HS-5 (cell line): ENCODE results near the gene EPB41L2.

Experiments
- DNase-seq: peaks from one replicate; pipeline ENCODE4 v3.0.0-alpha.2; 2012; ENCODE audit warnings: low read depth

The EPB41L2 gene

DNA sequence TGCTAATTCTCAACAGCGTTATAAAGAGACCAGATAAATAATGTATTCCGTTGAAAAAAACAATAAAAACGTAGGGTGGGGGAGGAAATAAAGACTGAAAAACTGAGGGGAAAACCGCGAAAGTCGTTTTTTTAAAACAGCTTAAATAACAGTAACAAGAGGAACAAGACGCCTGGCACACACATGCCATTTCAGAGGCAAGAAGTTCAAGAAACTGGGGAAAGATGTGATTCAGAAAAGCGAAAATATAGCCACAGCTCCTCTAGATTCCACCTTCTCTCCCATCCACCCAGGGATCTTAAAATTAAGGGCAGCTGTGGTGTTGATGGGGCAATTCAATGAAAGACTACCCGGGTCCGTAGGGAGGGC is 1.3 kb downstream of the EPB41L2 start:
- DNase-seq = no peak

DNA sequence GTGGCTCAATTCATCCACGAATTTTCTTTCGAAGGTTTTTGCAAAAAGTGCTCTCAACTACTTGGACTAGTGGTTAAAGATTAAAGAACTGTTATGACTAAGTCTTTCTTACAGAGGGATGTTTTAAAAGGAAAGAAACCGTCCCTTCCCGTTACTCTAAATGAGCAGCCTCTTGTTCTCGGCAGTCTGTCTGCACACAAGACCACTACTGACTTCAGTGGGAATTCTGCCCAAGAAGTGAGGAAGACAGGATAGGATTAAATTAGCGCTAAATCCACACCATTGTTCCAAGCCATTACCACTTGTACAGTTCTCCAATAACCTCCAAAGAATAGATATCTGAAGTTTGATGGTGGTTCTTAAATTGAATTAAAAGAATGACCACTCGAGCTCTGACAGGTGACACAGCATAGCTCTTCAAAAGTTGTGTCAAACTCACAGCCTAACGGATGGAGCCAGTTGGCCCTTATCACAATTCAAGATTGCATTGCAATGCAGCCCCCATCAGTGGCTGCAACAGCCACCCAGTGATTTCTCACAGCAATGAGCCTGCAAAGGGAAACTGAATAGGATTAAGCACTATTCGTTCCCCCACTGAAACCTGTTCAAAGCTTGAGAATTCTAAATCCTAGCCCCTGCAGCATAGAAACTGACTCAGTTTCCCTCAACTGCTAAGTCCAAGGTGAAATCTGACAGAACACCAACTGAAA is 1.8 kb downstream of the EPB41L2 start:
- DNase-seq = no peak

DNA sequence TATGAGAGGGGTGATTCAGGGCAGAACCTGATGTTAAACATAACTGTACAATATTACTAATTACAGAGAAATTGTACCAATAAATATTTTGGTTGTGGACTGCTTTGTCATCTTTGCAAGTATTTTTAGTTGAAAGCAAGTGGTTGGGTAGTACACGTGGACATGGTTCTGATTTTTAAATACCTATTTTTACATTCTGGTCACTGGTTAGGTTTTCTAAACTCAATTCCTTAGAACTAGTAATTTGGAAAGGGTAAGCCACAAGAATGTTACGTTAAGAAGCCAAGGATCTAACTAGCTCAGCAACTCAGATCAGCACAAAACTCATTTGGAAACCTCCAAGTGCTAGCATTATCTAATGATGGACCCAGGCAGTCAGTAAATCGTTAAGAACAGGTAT is 2.7 kb downstream of the EPB41L2 start:
- DNase-seq = no peak

DNA sequence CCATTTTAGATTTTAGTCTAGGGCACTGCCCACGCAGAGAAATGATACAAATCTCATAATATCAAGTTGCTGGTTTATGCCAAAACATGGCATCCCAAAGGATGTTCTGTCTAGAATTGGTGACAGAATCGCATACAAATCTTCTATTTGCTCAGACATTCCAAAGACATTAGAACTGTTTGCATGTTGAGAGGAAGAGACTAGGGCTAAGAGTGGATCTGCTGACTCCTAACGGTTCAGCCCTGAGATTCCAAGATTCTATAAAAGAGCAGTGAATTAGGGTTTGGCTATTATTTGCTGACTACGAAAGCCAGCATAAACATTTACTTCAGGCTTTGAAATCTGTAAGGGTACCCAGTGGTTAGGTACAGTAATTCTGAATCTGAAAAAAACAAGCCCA is 3.6 kb downstream of the EPB41L2 start:
- no peak for DNase-seq

DNA sequence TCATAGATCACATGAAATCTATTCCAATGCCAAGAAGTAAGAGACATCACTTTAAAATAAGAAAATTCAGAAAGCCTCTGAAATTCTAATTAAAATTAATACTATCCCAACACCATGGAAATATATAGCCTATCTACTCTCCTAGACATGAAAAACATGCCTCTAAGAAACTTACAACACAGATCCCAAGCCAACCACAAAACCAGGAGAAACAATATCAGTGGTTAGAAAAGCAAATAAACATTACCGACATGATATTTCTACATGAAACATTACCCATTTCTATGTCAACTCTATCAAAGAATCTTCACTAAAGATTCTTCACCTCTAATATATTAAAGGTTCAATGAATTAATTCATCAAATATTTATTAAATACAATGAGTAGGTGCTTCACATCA is 4.8 kb downstream of the EPB41L2 start:
- no peak for DNase-seq

DNA sequence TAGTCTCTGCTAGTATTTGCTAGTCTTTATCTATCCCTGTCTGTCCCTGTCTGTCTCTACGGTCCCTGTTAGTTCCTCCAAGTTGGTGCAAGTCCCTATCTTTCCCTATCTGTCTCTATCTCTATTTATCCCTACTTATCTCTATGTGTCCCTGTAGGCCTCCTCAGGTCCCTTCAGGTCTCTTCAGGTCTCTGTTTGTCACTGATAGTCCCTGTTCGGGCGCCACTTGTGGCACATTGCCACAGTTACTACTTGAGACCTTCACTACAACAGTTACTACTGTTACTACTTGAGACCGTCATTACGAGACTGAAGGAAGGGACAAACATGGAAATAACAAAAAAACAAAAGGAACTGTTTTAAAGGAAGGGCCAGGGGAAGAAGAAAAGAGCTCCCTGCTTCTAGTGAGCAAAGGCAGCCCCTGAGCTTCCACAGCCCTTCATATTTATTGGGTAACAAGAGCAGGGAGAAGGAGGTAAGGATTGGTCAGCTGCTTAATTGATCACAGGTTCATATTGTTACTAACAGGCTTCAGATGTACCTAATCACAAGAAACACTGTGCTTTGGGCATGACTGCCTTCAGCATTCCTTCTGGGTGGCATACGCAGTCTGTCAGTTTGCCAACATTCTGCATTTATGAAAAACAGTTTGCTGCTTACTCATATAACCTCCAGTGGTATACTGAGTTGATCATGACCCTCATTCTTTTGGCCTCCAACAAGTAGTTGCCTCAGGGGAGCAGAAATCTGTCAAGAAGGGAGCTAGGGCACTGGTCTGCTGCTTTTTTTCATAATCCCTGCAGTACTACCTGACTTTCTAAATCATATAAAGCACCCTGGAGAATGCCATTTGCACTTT is 8.4 kb downstream of the EPB41L2 start:
- DNase-seq = no peak

DNA sequence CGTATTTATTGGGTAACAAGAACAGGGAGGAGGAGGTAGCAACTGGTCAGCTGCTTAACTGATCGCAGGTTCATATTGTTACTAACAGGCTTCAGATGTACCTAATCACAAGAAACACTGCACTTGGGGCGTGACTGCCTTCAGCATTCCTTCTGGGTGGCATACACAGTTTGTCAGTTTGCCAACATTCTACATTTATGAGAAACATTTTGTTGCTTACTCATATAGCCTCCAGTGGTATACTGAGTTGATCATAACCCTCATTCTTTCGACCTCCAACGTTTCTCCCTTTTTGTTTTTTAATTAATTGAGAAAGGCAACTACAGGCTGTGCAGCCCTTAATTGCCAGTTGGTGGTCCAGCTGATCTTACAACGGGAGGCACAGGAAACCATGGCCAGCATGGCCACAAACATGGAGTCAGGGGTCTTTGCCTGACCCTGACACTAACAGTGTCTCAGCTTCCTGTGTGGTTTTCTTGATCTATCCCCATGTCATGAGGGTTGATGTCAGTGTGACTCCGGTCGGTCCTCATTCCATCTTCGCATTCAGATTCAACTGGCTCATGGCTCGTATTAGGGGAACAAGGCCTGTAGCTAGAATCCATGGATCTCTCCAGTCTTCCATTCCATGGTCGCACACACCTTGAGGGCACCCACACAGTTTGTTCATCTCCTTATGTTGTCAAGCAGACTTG is 9.4 kb downstream of the EPB41L2 start:
- DNase-seq = no peak

DNA sequence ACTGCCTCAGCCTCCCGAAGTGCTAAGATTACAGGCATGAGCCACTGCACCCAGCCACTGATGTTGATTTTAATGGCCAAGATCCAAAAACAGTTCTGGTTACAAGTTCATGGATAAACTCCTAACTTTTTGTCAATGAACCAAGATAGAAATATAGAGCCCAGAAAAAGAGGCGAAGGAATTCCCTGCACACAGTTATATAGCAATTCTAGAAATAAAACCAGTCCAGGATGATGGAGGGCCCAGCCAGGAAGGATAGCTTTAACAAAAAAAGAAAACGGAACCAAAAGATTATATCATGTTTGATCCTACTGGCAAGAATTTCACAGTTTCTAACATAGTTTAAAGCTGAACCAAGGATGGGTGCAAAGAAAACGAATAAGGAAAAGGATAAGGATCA is 10.9 kb downstream of the EPB41L2 start:
- DNase-seq = no peak

DNA sequence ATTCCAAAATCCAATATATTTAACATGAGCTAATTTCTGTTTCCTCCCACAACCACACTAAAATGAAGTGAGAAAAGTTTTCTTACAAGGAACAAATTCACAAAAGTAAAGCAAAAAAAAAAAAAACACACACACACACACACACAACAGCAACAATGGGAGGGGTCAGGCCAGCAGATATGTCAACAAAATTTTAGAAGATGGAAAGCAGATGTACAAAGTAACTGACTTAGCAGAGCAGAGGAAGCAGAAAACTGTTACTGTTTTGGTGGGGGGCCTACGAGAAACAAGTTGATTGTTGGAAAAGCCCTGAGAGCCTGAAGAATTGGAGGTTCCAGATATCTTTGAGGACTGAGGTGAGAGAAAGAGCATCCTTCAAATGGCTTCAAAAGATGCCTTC is 11.7 kb downstream of the EPB41L2 start:
- DNase-seq = no peak

DNA sequence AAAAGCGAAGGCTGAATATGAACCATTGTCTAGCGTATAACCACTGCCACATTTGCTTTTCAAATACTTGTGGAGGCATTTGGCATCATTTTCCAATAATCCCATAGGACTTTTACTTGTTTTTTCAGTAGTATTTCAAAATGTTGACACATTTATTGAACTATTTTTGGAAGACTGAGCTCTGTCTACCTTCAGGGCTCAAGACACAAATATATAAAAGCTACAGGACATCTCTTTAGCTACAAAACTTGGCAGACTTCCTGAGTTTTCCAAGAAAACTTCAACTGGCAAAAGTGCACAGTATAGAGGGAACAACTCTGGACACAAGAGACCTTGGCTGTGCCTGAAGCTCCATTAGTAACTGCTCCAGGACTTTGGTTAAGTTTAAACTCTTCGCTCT is 13.4 kb downstream of the EPB41L2 start:
- DNase-seq = no peak

DNA sequence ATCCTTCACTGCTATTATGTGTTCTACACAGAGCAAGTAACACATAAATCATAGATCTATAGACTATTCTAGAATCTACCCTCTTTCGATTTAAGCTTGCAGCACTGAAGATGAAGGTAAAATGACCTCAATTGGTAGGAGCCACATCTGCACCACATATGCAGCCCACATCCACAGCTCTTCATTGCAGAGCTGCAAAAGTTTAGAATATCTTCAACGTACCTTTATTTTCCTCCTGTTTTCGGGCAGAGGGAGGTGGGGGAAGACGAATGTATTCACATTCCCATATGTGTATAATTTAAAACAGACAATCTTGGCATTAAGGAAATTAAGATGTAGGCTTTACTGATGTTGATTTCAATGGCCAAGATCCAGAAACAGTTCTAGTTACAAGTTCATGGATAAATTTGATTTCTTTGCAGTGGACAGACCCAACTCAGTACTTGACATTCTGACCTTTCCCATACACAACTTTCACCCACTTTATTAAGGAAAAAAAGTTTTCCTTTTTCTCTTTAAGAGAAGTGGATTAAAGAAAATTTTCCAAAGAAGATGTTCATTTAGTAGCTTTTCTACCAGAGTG is 14.0 kb downstream of the EPB41L2 start:
- DNase-seq = no peak

DNA sequence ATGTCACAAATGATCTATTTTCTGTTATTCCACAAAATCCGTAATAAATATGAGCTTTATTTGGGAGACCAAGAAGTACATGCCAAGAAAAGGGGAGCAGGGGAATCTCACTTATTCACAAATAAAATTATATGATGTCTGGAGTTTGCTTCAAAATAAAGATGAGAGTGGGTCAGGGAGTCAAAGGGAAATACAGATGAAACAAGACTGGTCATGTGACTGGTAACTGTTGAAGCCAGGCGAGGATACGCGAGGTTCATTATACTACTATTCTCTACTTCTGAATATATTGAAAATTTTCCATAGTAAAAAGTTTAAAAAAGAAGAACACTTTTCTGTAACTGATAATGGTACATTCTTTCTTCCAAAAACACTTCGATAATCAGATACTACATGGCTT is 14.6 kb downstream of the EPB41L2 start:
- DNase-seq = no peak

DNA sequence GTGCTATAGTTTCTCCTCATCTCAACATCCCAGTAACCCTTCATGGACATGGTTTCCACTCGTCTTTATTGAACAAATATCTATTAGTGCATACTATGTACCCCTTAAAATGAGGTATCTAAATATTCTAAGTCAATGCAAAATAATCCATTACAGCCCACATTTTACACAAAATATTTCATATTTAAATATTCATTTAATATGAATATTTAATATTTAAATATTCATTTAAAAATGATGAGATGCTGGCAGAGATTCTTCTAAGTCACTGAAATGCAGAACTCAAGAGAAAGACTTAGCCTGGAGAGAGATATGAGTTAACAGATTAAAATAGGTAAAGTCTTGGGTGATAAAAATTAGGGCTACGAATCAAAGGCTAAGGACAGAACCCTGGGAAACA is 17.9 kb downstream of the EPB41L2 start:
- DNase-seq = no peak

DNA sequence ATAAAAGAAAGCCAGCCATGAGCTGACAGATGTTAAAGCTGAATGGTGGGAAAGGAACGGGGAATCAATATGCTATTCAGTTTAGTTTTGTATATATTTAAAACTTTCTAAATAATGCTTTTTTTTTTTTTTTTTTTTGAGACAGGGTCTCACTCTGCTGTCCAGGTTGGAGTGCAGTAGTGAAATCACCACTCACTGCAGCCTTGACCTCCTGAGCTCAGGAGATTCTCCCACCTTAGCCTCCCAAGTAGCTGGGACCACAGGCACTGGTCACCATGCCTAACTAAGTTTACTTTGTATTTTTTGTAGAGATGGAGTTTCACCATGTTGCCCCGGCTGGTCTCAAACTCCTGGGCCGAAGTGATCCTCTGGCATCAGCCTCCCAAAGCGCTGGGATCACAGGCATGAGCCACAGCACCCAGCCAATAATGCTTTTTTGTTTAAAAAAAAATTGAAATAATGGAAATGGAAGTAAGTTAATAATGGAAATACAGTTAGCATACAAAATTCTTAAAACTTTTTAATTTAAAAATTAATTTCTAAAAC is 19.1 kb downstream of the EPB41L2 start:
- no peak for DNase-seq

DNA sequence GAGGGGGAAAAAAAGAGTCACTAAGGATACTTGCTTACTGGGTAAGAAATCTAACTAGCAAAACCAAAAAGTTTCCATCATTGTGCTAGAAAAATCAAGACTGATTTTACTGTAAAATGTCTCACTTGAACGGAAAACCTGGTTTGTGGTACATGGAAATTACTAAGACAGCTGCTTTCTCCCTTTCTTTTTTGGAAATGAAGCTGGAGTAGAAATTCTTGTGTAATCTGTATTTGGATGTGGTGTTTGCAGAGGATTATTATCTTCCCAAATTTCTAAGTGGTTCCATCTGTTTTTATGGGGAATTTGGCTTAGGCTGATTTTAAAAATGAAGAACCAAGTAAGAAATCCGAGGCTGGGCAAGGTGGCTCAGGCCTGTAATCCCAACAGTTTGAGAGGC is 20.4 kb downstream of the EPB41L2 start:
- DNase-seq = no peak

DNA sequence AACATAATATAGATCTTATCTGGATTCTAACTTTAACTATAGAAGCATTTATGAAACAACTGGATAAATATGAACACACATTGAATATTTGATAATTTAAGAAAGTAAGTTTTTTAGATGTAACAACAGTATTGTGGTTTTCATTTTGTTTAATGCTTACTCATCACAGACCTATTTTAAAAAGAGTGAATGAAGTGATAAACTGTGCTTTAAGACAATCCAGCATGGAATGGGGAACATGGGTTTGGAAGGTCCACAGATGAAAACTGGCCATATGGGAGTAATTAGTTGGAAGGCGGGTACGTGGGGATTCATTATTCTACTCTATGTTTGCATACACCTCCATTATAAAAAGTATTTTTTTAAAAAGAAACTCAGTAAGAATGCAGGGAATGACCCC is 21.2 kb downstream of the EPB41L2 start:
- DNase-seq = no peak

DNA sequence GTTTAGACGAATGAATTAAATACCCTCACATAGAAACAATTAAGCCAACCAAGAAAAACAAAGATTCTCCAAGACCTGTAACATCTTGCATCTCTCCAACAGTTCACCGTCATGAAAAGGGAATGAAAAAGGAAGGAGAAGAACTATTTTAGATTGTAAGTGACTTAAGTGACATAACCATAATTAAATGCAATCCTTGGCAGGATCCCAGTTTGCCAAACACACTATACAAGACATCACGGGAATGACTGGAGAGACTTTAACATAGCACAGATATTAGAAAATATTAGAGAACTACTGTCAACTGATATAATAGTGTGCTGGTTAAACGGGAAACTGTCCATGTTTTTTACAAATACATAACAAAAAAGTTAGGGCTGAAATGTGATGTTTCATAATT is 22.2 kb downstream of the EPB41L2 start:
- no peak for DNase-seq

DNA sequence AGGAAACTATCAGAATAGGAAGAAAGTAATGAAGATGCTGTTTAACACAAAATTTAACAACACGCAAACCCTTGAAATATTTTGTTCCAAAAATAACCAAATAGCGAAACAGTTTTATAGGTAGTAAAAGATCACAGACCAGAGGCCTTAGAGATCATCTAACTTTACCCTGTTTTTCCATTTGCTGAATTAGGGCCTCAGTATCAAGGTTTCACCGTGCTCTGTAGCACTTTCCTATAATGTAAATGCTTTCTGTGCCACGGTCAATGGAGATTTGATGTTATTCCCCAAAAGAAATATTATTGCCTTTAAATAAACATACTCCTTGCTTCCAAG is 23.7 kb downstream of the EPB41L2 start:
- no peak for DNase-seq

DNA sequence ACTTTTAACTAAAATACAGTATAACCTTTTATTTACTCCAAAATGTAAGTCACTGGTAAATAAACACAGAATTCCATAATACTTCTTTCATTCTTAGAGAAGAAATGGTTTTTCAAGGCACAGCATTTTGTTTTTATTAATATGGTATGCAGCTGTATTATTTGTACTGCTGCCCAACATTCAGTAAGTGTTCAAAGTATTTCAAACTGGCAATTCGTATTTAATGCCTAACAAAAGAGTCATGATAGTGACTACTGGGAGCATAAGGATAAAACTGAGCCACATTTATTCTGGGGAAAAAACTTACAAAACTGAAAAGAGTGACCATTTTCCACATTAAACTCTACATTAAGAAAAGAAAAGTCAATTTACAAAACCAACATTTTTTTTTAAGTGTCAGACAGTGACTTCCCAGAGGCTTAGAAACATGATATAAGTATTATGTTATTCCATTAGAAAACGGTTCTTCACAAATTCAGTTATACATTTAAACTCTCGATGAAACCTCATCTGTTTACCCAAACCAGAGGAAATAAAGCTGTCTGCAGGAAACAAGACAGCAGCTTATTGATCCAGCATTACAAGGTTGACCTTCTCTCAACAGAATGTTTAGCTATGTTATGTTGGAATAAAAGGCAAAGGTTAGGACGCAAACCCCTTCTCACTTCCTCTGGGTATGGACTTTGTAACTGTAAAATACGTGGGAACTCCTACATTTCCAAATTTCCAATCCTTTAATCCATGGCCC is 24.3 kb downstream of the EPB41L2 start:
- no peak for DNase-seq

DNA sequence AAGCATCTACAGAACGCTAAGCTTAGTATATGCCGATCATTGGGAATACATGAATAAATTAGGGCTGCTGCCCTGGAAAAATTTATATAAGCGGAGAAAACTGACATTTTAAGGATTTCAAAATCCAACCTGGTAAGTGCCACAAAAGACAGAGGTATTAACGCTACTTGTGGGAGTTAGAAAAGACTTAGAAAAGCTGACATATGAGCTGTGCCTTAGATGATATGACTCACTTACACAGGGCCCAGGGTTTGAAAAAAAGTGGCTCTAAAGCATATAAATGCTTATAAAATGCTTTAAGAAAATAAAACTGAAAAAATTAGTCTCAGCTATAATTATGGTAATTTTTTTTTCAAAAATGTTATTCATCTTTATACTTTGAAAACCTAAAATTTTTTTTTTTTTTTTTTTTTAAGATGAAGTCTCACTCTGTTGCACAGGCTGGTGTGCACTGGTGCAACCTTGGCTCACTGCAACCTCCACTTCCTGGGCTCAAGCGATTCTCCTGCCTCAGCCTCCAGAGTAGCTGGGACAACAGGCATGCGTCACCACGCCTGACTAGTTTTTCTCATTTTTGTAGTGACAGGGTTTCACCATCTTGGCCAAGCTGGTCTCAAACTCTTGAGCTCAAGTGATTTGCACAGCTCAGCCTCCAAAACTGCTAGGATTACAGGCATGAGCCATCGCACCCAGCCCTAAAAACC is 25.7 kb downstream of the EPB41L2 start:
- DNase-seq = no peak

DNA sequence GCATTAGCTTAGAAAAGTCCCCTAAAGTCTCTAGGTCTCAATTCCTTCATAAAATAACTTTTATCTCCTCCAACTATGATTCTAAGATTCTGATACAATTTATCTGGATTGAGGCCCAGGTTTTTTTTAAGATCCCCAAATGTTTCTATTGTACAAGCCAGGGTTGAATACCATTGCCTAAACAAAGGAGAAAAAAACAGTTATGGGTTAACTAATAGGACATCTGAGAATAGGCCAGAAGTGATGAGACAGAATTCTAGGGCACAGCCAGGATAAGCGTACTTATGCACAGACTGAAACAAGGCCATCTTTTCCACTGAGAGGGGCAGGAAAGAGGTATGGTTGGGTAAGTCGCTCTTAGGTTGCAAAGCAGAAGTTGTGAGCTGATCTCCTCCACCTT is 26.4 kb downstream of the EPB41L2 start:
- DNase-seq = no peak
